ENCODE measurements around the gene TNFSF9. TPM values are rescaled to one million over a fixed set of nuclear protein-coding genes. Genes with fewer than 3 reads are reported as not detected.
"Not testable (repeated sequence)": the region's sequence is repeated elsewhere in the genome, so short reads cannot be mapped to it uniquely, and the experiment has no call there.

Gene TNFSF9
- total RNA-seq, 2 experiments from 2014 or later: 4.7 to 18.5 TPM

GRCh38 chr19:6576869-6577475 is 46.1 kb downstream of the TNFSF9 start:
- Mint-ChIP-seq H3K9me3 (ENCODE audit: low read depth) (no peaks in the 10 kb centered on the region), H3K27me3 (peaks cover 5% of the 10 kb centered on the region), H3K36me3 (peaks cover 9% of the 10 kb centered on the region), H3K4me1 (peaks cover 21% of the 10 kb centered on the region), H3K4me3 (no peak overlapping the region), H3K27ac (no peak overlapping the region)
- CTCF ChIA-PET: interaction anchor here (1.6 to 2.6 kb wide), 3 partner anchors 11 to 60 kb away, joined by 4 to 8 read pairs (median 6); no protein-coding TSS in a partner anchor
- ATAC-seq (peak; percentile 11), DNase-seq (no peak)

GRCh38 chr19:6577476-6578125 is 46.8 kb downstream of the TNFSF9 start:
- CTCF ChIA-PET: interaction anchor here (1.8 to 2.6 kb wide), 2 partner anchors 10 to 61 kb away, joined by 6 to 8 read pairs; no protein-coding TSS in a partner anchor
- DNase-seq (peak; percentile 75), ATAC-seq (peak; percentile 96)
- Mint-ChIP-seq H3K4me1 (peaks cover 21% of the 10 kb centered on the region), H3K27me3 (peaks cover 3% of the 10 kb centered on the region), H3K36me3 (peaks cover 10% of the 10 kb centered on the region), H3K4me3 (no peak overlapping the region), H3K9me3 (ENCODE audit: low read depth) (no peaks in the 10 kb centered on the region), H3K27ac (no peak overlapping the region)

GRCh38 chr19:6579450-6580178 is 48.8 kb downstream of the TNFSF9 start:
- Mint-ChIP-seq H3K4me1 (peaks cover 23% of the 10 kb centered on the region), H3K9me3 (ENCODE audit: low read depth) (no peaks in the 10 kb centered on the region), H3K36me3 (peaks cover 20% of the 10 kb centered on the region), H3K4me3 (no peak overlapping the region), H3K27ac (peak overlapping the region; percentile 22), H3K27me3 (peaks cover 5% of the 10 kb centered on the region)
- CTCF ChIA-PET: interaction anchor here (2.6 kb wide), 1 partner anchor 8 kb away, joined by 6 read pairs; no protein-coding TSS in a partner anchor
- ATAC-seq: no peak
- DNase-seq: no peak

- peaks cover 26% of the 10 kb centered on the region for H3K4me1 Mint-ChIP-seq
- peaks cover 25% of the 10 kb centered on the region for H3K36me3 Mint-ChIP-seq
- ATAC-seq (no peak), DNase-seq (no peak)
- no peaks in the 10 kb centered on the region for H3K9me3 Mint-ChIP-seq (ENCODE audit: low read depth)
- no peak overlapping the region for H3K27ac Mint-ChIP-seq
- H3K4me3 Mint-ChIP-seq: no peak overlapping the region
- H3K27me3 Mint-ChIP-seq: peaks cover 5% of the 10 kb centered on the region
- CTCF ChIA-PET: no interaction called here
Measured at GRCh38 chr19:6580313-6580712, 49.5 kb downstream of the TNFSF9 start.

GRCh38 chr19:6582515-6583484 is 52.0 kb downstream of the TNFSF9 start:
- CTCF ChIA-PET: interaction anchor here (0.7 to 0.8 kb wide), 3 partner anchors 19 to 89 kb away, joined by 3 to 4 read pairs (median 4); no protein-coding TSS in a partner anchor
- H3K27ac Mint-ChIP-seq, ATAC-seq: not testable (repeated sequence)

More at GRCh38 chr19:6582515-6583484, 52.0 kb downstream of the TNFSF9 start:
- not testable (repeated sequence) for DNase-seq; H3K4me3 Mint-ChIP-seq; H3K9me3 Mint-ChIP-seq (ENCODE audit: low read depth); H3K27me3 Mint-ChIP-seq
- peaks cover 40% of the 10 kb centered on the region for H3K36me3 Mint-ChIP-seq
- H3K4me1 Mint-ChIP-seq: peaks cover 44% of the 10 kb centered on the region

Other genes with a start within 250 kb of the TNFSF9 start
- gene ACER1, start 197.4 kb upstream of the TNFSF9 start, total RNA-seq: under 1 TPM in 1 of 2 experiments, not detected in 1; 0.26 TPM
- 100 to 1,000 TPM; 141 to 145 TPM for gene CLPP, start 169.5 kb upstream of the TNFSF9 start, total RNA-seq
- gene ALKBH7, start 158.2 kb upstream of the TNFSF9 start, total RNA-seq: 10 to 100 TPM; 31.9 to 45.8 TPM
- 1 to 10 TPM; 1.8 to 2.6 TPM for gene PSPN, start 155.1 kb upstream of the TNFSF9 start, total RNA-seq
- 10 to 100 TPM; 64.7 to 77.4 TPM for gene GTF2F1, start 137.9 kb upstream of the TNFSF9 start, total RNA-seq
- gene KHSRP, start 106.2 kb upstream of the TNFSF9 start, total RNA-seq: 100 to 1,000 TPM; 341 to 364 TPM
- under 1 TPM; 0.44 to 0.52 TPM for gene SLC25A41, start 97.3 kb upstream of the TNFSF9 start, total RNA-seq
- gene SLC25A23, start 71.2 kb upstream of the TNFSF9 start, total RNA-seq: 10 to 100 TPM; 25.2 to 27.9 TPM
- under 1 TPM; 0.45 to 0.55 TPM for gene CRB3, start 66.8 kb upstream of the TNFSF9 start, total RNA-seq
- gene DENND1C, start 49.2 kb upstream of the TNFSF9 start, total RNA-seq: 100 to 1,000 TPM; 100 to 113 TPM
- 1 to 10 TPM; 7.5 to 8.1 TPM for gene TUBB4A, start 28.7 kb upstream of the TNFSF9 start, total RNA-seq
- gene CD70, start 60.1 kb downstream of the TNFSF9 start, total RNA-seq: 100 to 1,000 TPM in 1 of 2 experiments, 10 to 100 TPM in 1; 74.3 to 184 TPM
- gene TNFSF14, start 139.1 kb downstream of the TNFSF9 start, total RNA-seq: 10 to 100 TPM; 31.1 to 55.9 TPM
- 1 to 10 TPM in 1 of 2 experiments, under 1 TPM in 1; 0.67 to 1.0 TPM for gene C3, start 189.6 kb downstream of the TNFSF9 start, total RNA-seq
- 100 to 1,000 TPM in 1 of 2 experiments, 10 to 100 TPM in 1; 77.2 to 100 TPM for gene GPR108, start 206.6 kb downstream of the TNFSF9 start, total RNA-seq
- gene TRIP10, start 208.7 kb downstream of the TNFSF9 start, total RNA-seq: 10 to 100 TPM; 13.7 to 22.2 TPM
- gene SH2D3A, start 236.4 kb downstream of the TNFSF9 start, total RNA-seq: 10 to 100 TPM; 13.8 to 22.3 TPM
- gene VAV1, start 241.7 kb downstream of the TNFSF9 start, total RNA-seq: 100 to 1,000 TPM in 1 of 2 experiments, 10 to 100 TPM in 1; 98.5 to 114 TPM